Brain pericyte (primary cell): ENCODE measurements around the gene ADAM10.

Source experiments
- DNase-seq: peaks from one replicate; pipeline ENCODE4 v3.0.0-alpha.2; 2012; ENCODE audit warnings: low read depth, low spot score

ADAM10 gene

DNA sequence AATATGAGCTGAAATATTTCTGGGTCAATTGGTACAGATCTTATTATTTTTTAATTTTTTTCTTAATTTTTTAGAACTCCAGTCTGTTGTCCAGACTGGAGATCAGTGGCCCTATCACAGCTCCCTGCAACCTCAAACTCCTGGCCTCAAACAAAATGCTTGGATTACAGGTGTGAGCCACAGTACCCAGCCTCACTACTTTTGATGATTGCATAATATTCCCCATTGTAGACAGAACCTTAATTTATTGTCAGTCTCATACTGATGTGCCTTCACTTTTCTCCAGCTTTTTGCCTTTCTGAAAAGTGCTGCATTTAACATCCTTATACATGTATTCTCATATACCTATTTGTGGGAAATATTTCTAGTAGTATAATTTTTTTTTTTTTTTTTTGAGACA, 172.8 kb downstream of the ADAM10 start:
- DNase-seq: no peak

DNA sequence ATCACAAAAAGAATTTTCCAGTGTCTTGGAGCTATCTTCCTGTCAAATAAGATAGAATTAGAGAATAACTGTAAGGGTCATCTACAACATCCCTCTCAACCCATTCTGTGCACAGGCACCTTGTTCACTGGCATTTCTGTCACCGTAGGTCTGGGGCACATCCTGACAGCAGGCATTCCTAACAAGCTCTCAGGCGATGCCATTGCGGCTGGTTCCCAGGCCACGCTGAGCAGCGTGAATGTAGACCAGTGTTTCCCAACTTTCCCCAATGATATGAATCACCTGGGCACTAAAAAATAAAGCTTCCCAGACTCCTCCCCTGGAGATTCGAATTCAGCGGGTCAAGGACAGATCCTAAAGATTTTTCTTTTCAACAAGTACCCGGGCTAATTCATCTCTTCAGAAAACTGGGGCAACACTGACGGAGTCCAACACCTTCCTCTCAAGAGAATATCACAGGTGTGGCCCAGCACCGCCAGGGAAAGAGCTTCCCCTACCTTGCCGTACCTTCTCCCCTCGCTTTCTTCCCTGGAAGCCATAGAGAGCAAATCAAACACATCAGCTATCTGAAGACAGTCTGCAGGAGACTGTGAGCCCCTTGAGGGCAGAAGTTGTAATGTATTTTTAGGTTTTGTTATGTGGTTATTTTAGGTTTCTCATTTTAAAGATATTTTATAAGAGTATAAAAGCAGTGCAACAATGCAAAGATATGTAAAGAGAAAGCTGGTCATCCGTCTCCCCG, 174.3 kb downstream of the ADAM10 start:
- DNase-seq: no peak

DNA sequence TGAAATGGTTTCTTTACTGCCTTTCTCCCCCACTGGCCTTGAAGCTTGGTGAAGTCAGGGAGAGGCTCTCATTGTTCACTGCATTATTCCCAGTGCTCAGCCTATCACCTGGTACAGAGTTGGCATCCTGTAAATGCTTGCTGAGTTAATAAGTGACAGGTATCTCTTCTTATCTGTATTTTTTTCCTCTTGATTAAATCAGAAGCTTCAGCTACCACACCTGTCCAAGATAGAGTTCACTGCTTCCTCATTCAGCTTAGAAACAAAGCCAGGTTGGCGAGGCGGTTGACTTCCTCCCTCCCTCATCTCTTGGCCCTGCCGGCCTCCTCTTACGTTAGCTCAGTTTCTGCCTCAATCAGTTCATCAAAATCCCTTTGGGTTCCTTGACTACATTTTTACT, 174.9 kb downstream of the ADAM10 start:
- no peak for DNase-seq

DNA sequence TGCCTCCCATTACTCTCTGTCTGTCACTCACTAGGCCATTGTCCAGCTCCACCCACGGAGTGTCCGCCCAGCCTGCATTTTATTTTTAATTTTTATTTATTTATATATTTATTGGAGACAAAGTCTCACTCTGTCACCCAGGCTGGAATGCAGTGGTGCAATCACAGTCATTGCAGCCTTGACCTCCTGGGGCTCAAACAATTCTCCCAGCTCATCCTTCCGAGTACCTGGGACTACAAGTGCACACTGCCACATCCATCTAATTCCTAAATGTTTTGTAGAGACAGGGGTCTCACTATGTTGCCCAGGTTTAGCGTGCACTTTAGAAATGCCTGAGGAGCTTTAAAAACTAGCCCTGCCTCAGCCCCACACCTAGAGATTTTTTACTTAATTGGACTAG, 176.2 kb downstream of the ADAM10 start:
- DNase-seq: no peak

DNA sequence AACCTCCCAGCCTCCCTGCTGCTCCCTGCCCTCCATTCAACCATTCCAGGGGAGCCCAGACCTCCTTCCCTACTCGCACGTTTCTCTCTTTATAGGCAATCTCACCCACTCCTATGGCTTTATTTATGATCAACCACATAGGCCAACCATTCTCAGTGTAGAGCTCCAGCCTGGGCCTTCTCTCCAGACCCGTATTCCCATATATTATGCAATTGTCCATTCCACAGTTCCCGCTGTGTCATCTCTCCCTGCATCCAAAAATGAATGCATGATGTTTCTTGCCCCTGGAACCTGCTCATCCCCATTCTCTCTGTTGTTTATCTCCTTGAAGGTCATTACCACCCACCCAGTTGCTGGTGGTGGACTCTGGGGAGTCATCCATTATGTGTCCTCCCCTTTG, 177.0 kb downstream of the ADAM10 start:
- DNase-seq: no peak

DNA sequence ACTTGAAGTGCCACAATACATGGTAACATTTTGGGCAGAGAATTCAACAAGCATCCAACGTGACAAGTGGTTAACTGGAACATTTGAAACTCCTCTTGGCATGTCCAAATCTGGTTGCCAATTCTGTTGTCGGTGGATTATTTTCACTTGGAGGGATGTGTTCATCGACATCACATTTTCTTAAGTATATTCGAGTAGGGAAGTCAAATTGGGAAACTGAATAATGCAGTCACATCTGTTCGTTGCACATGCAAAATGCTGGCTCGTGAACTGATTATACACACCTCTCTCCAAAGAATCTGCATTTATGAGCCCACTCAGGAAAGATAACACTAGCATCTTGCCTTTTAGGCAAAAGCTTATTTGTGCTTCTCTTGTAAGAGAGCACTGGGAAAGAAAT, 178.0 kb downstream of the ADAM10 start:
- no peak for DNase-seq

DNA sequence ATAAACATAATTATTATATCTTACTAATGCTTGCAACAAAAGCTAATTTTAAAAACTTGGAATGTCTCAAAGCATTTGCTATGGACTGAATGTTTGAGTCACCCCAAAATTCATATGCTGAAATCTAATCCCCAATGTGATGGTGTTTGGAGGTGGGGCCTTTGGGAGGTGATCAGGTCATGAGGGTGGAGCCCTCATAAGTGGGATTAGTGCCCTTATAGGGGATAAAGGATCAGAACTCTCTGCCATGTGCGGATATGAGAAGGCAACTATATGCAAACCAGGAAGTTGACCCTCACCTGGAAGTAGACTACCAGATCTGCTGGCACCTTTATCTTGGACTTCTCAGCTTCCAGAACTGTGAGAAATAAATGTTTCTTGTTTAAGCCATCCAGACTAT, 180.1 kb downstream of the ADAM10 start:
- no peak for DNase-seq

DNA sequence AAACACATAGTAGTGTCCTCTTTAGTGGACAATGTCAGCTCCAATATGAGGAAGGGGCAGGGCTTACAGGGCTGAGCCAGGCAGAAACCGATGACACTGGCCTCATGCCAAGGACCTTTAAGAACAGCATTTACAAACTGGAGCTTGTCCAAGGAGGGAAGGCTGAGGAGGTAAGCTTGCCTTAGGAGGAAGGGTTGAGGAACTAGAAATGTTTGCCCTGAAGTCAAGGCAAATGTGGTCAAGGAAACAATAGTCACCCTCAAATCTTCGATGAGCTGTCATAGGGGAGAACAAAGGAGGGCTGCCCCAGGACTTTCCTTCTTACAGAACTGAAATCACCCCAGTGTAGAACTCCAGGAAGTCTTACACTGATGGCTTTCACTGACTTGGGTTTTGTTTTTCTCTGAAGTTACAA, 181.3 kb downstream of the ADAM10 start:
- DNase-seq: no peak

DNA sequence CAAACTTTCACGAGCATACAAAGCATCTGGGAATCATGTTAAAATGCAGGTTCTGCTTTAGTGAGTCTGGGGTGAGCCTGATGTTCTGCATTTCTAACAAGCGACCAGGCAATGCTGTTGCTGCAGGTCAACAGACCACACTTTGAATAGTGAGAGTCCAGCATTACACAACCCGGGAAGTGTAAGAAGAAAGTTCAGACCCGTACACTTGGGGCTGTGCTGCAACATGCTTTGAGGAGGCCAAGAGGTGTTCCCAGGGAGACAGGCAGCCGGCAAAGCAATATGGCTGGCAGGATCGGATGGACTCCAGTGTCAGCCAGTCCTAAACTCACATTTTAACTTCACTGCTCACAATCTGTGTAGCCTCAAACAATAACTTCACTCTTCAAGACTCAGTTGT, 183.5 kb downstream of the ADAM10 start:
- no peak for DNase-seq

DNA sequence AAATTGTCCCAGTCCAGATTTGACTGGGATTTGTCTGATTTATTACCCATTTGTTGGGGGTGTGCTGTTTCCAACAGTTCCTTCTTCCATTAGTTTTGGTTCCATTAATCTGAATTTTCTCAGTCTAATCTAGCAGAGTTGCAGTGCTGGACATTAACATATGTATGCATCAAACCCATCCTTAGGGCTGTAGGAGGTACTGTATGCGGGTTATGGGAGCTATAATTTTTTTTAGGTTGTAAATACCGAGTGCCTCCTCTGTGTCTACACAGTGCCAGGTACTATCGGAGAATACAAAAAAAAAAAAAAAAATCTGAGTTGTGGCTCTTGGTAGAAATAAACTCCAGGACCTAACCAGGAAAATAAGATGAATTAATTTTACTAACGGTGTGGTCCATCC, 183.9 kb downstream of the ADAM10 start:
- DNase-seq: no peak

DNA sequence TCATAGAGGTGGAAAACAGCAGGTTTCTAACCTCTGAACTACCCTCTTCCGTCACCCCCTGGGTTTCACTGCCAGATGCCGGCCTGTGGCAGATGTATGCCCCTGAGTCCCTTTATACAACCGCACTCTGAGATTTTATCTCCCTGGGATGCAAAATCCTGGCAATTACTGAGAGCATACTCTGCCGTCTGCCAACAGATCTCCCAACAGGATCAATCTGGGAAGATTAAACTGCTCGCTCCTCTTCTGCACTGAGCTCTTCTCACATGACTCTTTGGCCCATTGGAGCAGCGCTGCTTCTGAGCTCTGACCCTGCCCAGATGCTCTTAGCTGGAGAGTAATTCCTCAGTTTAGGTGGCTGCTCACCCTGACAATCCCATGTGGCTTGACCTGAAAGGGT, 184.5 kb downstream of the ADAM10 start:
- no peak for DNase-seq

DNA sequence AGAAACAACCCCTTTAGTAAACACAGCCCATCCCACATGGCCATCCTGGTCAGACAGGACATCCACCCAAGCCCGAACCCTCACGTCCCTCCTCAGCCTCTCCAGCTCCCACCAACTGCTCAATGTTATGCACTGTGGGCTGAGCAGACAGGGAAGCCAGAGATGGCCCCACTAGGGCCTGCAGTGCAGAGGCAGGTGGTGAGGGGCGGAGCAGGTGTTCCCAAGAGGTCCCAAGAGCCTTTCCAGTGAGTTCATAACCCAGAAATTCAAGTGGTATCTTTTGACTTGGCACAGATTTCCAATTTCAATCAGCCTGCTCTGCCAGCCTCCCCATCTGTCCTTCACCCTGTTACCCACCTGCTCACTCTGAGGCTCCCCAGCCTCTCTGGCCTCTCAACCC, 187.4 kb downstream of the ADAM10 start:
- no peak for DNase-seq

DNA sequence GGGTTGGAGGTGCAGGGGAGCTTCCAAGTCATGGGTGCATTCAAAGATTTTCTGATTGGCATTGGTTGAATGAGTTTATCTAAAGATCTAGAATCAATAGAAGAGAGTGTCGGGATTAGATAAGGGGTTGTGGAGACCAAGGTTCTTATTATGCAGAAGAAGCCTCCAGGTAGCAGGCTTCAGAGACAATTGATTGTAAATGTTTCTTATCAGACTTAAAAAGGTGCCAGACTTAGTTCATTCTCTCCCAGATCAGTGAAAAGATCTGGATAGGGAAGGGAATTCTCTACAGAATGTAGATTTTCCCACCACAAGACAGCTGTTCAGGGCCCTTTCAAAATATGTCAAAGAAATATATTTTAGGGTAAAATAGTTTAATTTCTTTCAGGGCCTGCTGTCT, 188.2 kb downstream of the ADAM10 start:
- no peak for DNase-seq

DNA sequence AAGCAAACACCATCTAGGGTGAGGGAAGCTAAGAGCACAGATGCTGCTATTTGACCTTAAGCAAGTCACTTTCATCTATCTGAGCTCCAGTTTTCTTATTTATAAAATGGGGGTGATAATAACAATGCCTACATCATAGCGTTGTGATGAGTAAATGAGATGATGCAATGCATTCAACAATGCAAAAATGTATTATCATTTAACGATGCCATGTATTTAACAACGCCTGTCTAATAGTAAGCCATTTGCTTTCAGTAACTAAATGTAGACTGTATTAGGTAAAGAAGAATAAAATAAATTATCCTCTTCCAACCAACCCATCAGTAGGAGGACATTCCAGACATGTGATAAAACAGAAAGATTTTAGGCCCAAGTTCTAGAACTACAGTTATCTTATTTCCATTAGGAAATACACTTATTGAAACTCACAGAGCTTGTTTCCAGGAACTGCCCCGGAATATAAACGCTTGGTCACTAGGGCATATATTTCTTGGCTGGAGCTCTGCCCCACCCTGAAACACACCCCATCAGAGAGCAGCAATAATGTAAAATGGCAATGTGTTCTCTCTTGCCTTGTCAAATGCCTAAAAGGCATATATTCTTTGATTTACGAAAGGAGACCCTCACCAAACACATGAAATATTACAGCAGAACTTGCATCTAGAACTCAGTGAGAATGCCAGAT, 189.5 kb downstream of the ADAM10 start:
- no peak for DNase-seq

DNA sequence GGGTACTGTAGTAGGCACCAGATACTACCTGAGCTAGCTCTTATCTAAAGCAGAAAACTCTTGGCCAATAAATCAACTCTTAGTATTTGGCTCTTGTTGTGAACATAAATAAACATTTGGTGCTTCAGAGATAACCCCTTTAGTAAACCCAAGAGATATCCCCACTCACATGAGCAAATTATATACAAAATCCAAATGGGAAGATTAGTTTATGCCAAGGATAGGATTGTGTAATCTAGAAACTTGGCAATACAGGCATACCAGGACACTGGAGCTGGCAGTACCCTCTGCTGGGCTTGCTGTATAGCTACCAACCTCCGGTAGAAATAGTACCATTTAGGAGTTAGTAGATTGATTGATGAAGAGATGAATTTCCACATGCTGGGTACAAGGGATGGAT, 190.7 kb downstream of the ADAM10 start:
- DNase-seq: no peak

DNA sequence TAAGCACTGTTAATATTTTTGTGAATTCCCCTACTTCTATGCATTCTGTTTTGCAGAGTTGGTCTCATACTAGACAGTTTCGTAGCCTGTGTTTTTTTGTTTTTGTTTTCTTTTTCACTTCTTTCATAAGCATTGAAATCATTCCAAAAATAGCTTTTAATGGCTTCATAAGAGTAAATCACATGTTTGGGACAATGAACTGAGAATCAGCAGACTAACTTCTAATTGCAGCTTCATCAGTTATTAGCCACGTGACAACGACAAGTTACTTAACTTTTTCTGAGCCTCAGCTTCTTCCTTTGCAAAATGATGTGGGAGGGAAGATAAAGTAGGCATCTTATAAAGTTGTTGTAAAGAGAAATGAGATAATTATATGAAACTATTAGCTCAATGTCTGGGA, 193.0 kb downstream of the ADAM10 start:
- DNase-seq: no peak

DNA sequence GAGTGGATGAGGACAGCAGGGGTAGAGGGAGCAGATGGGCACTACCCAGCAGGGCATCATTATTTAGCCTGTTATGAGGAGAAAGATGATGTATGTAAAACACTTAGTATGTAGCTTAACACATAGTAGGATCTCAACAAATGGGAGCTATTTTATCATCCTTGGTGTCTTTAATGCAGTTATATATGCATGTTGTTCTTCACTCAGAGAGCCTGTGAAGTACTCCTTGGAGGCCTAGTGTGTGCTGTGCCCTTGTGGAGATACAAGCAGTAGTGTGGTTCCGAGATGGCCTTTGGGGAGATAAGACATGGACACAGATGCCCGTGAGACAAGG, 193.5 kb downstream of the ADAM10 start:
- DNase-seq: no peak

DNA sequence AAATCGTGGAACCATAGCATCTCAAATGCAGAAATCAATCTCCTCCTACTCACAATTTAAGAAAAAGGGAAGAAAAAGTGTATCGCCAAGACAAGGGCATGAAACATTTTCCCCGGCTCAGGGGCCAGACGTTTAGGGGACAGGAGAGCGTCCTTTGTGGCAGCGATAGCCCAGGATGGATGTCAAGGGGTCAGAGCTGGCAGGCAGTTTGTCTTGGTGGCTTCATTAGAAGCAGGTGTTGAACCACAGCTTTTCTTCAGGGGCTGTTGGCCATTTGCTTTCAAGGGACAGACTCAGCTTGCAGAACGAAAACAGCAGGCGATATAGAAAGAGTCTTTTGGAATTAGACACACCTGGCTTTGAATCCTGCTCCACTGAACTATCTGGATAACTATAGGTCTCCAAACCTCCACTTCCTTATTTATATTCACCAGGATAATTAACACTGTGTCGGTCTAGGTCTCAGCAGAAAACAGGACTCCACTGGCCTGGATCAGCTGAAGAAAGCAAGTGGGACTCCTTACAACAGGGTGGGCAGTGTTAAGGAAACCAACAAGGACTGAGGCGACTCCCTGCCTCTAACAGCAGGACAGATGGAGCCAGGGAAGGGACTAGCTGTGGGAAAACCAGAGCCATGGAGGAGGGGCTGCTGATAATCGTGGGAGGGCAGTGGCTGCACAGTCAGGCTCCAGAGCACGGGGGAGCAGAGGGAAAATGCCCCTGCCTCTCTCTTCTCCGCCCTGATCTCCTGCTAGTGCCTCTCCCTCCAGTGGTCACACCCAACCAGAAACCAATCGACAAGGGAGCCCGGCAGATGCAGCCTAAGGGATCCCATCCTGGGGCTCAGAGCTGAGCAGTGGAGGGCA, 194.1 kb downstream of the ADAM10 start:
- DNase-seq: no peak

DNA sequence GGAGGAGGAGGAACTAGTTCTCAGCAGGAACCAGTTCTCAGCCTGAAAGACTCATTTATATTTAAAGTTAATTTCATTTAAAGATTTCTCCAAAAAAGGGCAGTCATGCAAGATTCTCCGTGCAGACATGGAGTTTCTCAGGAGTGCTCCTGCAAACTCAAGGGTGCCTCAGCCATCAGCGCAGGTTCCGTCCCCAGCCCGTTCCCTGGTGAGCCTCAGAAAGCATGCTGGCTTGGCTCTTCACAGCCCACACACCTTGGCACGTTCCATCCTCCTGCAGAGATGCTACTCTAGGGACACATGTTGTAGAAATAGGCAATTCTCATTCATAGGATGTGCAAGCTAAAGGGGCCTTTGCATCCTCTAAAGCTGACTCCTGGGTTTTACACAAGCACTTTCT, 194.7 kb downstream of the ADAM10 start:
- no peak for DNase-seq

DNA sequence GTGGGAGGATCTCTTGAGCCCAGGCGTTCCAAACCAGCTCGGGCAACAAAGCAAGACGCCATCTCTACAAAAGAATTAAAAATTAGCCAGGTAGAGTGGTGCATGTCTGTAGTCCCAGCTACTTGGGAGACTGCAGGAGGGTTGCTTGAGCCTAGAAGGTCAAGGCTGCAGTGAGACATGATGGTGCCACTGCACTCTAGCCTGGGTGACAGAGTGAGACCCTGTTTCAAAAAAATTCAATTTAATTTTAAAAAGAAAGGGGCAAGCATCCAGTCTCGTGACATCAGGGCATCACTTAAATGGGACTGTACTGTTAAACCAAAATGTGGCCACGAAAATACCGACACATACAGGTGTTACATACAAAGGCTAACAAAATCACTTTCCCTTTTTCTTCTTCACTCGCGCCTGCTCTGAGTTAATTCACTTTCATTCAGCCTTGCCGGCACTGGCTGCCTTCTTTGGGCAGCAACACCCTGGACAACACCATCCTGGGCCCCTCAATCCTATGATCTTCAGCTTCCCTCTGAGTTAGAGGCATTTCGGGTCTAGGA, 196.1 kb downstream of the ADAM10 start:
- no peak for DNase-seq

DNA sequence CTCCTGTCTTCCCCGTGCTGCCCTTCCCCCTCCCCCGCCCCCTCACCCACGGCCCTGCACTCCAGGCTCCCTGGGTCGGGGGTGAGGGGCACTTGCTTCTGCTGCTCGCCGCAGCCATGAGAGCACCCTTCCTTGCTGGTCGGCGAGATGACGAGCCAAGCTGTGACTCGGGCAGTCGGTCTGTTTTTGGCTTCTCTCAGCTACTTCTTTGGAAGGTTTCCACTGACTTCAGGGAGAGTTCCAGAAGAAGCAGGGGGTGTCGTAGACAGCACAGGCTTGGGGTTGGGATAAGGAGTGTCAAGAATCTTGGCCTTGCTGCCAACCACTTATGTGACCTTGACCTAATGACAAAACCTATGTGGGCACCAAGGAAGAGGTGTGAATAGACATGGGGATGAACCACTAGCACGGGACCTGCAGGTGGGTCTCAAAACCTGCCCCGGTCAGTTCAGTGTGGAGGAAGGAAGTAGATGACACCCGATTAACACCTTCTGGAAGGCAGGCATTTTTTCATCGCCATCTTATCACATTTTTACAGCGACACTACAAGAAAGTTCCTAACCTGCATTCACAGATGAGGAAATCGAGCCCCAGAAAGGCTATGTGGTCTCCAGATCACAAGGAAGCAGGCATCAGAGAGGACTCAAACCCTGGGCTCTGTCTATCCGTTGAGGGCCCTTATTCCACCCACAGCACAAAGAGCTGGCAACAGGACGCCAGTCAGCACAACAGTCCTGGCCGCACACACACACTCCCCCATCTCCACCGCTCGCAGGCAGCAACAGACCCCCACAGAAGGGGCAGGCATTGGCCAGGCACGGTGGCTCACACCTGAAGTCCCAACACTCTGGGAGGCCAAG, 196.8 kb downstream of the ADAM10 start:
- no peak for DNase-seq
